GM18519 (cell line): ENCODE results near the gene ZFHX3.

ENCODE experiments used
- ATAC-seq: cut with Tn5 transposase; IDR thresholded peaks from one replicate; pipeline ENCODE4 v1.9.1; 2021; ENCODE audit warnings: mild to moderate bottlenecking, moderate library complexity; ENCODE audit not compliant: unreplicated experiment, low FRiP score

The ZFHX3 gene

DNA sequence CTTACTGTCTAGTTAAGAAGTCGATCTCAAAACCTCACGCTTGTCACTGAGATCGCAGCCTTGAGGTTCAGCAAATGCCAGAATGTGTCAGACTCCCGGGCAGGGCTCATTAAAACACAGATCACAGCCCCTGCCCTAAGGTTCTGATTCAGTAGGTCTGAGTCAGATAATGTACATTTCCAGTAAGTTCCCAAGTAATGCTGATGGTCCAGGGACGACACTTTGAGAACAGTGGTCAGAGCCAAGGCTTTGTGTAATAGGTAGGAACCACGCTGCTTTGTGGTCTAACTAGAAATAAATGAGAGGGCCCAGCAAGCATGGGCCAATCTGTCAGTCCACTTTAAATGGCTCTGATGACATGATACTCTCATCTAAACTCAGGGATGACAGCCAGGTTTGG is 228.6 kb downstream of the ZFHX3 start:
- ATAC-seq: no peak

DNA sequence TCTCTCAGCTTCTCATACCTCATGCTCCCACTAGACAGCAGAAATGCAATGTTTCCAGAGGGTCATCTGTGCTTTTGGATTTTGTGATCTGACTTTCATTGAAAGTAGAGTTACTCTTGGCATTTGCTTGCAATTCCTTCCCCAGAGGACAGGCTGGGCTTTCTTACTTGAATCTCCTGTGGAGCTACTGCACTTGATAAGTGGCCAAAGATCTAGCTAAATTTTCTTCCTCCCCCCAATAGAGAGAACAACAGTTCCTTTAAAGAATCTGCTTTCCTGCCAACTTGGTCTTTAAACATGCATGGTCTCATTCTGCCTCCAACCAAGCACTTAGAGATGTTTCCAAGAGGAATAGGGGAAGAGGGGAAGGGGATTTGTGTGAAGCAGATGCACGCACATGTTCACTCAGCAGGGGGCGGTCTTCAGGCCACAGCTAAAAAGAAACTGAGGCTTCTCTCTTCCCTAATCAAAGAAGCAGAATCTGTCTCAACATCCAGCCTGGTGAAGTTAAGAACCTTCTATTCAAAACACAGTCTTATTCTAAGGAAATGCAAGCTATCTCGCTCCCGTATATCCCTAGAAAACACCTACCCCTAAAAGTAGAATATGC is 229.6 kb downstream of the ZFHX3 start:
- no peak for ATAC-seq

DNA sequence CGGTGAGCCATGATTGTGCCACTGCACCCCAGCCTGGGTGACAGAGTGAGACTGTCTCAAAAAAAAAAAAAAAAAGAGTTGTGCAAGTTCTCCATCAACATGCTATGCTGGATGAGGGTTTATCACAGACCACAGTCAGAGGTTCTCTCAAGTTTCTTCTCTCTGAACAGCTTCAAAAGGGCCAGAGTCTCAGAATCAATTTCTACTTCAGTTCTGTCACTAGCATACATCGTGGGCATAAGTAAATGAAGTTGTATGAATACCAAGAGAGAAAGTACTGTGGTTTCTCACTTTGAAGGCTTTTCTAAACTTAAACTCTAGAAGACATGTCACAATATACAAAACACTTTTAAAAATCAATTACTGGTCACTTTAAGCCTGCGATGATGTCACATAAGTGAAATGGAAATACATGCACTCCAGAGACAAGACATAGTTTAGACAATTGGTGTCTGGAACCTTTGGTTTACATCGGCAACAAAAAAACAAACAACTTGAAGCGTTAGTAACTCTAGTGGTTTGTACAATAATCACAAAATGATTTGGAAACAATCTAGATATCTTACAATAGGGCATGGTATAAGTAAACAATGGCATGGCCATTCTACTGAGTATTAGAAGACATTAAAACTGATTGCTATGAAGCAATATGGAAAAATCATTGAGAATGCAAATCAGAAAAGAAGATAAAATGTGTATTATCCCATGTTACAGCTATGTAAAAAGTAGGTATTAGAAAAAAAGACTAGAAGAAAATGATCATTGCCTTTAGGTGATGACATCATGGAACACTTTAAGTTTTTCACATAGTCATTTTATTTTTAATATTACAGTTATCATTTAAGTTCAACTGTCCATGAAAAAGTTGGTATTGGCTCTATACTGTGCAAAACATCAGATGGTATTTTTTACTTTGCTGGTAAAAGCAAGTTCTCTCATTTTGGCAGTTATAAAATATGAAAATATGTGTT is 232.3 kb downstream of the ZFHX3 start:
- ATAC-seq: peak; percentile 76

DNA sequence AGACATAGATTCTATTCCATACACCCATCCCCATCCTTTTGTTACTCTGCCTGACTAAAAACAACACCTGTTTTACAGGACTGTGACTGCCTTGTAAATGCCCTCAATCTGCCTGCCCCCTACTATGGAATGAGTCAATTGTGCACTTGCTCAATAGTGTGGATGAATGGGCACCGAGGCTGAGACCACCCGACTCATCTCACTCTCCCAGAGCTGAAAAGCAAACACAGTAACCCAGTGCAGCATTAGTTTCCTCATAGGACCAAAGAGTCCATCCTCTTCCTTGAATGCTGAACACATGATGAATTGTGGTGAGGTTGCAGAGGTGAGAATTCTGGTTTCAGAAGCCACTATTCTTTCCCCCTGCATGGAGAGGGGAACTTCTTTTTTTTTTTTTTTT is 233.7 kb downstream of the ZFHX3 start:
- no peak for ATAC-seq

DNA sequence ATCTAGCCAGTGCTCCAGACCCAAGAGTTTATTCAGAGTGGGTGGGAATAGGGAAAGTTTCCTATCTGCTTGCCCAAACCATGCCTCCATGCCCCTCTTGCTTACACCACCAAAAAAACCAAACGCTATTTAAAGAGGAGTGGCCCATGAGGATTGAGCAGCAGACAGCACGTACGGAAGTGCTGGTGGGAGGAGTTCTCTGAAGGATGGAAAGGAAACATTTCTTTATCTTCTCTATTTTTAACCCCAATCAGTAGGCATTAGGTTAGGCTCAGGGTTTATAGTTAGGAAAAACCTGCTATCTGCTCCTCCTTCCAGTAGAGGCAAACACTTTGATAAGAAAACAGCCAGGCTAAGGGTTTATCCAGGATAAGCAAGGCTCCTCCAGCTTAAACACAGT is 235.3 kb downstream of the ZFHX3 start:
- ATAC-seq: no peak

DNA sequence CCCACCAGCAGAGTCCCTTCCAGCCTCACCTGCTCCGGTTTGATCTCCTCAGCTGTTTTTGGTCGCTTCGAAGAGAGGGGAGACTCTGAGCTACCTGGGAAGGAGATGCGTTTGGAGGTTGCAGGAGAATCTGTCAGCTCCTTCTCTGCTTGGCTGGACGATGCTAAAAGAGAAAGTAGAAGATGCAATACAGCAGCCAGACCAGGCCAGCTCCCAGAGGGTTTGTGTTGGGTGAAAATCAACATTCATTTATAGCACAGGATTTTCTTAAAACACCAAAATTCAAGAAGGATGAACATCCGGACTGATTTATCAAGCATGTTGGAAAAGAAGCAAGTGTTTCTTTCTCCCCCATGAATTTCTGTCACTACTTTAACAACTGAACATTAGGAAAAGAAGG is 236.1 kb downstream of the ZFHX3 start:
- ATAC-seq: no peak

DNA sequence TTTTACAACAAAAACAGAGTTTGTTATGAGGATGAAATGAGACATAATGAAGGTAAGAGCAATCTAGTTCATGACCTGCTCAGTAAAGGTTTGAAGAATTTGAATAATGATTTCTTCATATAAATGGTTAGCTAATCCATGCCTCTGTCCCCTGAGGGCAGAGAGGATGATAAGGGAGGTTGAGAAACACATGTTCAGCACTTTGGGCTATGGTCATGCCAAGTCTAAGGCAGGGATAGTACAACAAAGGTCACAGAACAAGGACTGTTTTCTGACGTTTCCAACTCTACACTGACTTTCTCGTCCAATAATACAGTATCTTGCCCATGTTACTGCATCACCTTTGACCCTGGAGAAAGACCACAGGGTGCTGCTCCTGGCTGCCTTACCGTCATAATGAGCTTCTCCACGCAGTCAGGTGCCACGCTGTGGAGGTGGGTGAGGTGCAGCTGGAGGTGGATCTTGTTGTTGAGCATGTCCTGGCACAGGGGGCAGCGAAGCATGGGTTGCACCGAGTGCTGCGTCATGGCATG is 236.7 kb downstream of the ZFHX3 start:
- no peak for ATAC-seq

DNA sequence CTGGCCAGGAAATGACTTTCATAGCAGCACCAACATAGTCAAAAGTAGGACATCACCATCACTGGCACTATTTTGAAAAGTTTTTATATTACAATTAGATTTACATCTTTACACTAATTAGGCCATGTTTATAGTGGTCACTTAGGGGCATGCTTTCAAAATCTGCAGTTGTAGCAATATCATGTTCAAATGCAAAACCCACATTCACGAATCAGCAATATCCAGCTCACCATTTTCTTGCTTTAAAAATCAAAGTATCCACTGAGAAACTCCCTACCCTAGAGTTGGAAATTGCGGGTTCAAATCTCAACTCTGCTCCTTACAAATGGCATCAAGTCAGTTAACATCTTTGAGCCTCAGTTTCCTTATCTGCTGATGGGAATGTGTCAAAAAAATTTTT is 237.4 kb downstream of the ZFHX3 start:
- no peak for ATAC-seq

DNA sequence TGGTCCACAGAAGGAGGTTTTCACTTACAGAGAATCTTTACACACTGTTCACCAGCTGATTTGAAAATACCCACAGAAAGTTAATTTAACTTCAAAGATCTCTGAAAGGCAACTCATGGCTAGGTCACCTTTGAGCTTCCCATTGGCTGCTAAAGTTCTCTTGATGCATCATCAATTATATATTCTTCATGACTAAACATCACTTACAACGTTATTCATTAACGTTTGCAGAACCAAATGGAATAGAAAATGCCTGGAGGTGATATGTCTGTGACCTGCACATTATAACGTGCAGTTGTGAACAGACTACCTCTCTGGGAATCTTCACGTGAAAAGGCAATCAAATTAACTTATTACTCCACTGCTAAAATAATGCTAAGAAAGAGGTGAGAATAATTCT is 238.5 kb downstream of the ZFHX3 start:
- ATAC-seq: no peak

DNA sequence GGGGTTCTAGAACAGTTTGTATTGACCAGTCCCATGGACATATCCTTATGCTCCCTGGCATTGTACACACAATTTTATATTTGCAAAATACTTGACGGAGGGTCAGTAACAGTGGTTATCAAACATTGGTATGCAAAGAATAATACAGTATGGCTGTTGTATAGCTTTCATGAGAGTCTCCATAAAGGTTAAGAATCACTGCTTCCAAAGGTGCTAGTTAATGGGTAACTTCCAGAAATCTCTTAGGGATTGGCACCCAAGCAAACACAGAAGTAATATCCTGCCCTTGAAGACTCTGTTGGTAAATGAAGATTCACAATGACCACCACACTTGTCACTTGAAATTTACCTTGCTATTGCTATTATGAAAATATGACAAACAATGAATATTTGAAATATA is 239.2 kb downstream of the ZFHX3 start:
- ATAC-seq: no peak

DNA sequence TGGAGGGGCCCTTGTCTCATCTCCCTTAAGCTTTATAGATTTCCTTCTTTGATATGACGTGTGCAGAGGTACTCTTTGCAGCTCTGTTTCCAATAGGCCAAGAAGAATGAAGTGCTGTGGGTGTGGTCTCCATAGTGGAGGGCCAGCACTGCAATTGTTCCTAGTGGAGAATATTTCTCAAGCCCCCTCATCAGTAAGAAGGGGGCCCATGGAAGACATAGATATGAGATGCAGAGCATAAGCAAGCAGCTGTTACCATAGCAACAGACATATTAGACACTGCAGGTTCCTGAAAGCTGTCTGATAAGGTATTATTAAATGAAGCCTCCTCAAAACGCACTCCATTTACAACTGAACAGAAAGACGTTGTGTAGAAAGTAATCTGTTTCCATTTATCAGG is 240.7 kb downstream of the ZFHX3 start:
- ATAC-seq: no peak

DNA sequence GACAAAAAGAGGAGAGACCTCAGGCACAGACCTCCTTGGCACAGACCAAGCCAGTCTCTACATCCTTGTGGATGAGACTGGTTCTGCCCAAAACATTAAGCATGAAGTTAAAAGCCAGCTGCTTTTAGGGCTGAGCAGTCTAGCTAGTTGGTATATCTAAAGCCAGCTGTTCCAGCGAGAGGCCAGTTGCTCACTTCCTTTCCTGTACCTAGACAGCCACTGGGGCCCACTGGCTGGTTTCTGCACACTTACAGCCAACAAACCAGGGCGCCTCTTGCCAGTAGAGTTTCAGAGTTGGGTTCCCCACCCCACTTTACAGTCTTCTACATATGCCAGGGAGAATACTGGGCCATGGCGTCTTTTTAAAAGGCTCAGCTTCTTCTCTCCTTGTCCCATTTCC is 242.4 kb downstream of the ZFHX3 start:
- no peak for ATAC-seq

DNA sequence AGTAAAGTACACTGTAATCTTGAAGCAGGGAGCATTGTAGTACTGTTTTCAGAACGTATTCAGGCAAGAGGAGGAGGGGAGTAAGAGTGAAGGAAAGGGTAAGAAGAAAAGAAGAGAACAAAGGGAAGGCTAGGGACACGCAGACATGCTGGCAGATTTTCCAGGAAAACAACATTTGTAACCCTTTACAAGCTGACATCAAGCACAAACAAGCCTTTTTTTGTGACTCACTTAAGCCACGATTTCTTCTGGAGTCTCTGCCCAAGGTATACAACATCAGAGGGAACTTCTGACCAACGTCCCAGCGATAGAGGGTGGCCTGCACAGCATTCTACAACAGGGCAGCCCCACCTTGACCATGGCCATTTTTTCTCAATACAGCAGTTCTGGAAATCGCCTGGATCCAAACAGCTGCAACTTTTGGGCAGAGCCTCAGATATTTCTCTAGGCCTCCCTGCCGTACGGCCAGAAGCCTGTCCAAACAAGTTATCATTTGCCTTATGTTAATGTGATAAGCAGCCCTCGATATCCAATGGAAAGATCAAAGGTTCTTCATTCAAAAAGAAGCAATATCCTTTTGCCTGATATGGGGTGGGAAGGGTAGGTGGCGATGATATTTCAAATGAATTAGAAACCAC is 247.3 kb downstream of the ZFHX3 start:
- ATAC-seq: no peak

DNA sequence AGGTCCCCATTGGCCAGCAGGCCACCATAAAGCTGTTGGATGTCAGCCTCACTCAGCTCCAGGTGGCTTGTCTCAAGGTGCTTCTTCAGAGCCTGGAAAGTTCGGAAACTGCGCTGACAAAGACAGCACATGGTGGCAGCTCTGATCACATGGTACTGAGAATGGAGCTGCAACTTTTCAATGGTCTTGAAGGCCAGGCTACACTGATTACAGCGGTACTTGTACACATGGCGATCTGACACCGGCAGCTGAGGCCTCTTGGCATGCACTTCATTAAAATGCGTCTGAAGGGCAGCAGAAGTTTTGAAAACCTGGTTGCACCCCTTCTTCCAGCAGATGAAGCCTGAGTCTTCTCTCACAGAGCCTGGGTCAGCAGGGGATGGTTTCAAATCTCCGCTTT is 249.7 kb downstream of the ZFHX3 start:
- no peak for ATAC-seq

DNA sequence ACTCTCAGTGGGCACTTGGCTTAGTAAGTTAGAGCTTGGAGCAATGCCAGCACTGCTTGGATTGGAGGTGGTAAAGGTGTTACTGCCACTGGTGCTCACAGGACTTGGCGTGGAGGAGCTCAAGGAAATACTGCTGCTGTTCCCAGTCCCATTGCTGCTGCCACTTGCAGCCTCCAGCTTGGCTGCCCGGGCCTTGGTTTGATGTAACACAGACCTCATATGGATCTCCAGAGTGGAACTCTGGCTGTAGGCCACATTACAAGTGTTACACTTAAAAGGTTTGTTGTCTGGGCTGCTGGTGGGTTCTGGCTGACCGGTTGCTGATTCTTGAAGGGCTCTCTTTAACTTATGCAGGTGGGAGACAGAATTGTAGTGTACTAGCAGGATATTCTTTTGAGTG is 250.3 kb downstream of the ZFHX3 start:
- ATAC-seq: no peak

DNA sequence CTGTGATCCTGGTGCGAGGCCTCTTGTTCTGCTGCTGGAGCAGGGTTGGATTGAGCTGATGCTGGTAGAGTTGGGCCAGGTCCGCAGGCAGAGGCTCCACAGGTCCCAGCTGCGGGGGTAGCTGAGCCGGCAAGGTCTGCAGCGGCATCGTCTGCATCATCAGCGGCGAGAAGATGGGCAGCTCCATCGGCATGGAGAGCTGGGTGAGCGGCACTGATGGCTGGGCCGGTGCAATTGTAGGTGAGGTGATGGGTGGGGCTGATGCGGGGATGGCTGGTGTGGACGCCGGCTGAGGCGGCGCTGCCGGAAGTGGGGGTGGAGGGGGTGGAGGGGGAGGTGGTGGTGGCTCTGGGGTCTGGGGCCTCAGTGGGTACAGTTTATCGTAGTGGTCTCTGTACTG is 251.7 kb downstream of the ZFHX3 start:
- ATAC-seq: no peak

DNA sequence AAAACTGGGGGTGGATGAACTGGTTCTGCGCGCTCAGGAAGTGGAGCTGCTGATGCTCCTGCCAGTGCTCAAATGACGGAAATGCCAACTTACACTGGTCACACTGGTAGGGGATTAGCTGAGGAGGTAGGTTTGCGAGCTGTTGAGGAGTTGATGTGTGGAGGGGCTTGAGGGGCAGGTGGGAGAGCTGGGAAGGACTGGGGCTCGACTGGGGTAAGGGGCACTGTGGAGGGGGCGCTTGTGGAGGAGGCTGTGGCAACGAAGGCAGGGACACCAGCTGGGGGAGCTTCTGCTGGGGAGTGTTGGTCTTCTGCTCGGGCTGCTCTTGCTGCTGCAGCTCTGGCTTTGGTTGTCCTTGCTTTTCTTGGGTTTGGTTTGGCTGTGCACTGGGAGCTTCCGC is 252.9 kb downstream of the ZFHX3 start:
- no peak for ATAC-seq

DNA sequence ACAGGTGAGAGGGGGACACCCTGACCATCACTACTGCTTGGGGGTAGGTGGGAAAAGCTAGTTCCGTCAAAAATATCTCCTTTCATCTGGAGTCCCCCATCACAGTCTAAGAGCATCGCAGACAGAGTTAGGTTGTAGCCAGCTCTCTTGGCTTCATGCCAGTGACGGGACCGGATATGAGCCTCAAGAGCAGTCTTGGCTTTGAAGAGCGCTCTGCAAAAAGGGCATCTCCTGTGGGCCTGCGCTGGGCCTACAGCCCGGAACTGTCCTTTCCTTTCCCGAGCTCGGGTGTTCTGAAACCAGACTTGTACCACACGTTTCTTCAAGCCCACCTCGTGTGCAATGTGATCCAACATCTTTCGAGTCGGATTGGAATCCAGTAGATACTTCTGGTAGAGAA is 253.6 kb downstream of the ZFHX3 start:
- ATAC-seq: no peak

DNA sequence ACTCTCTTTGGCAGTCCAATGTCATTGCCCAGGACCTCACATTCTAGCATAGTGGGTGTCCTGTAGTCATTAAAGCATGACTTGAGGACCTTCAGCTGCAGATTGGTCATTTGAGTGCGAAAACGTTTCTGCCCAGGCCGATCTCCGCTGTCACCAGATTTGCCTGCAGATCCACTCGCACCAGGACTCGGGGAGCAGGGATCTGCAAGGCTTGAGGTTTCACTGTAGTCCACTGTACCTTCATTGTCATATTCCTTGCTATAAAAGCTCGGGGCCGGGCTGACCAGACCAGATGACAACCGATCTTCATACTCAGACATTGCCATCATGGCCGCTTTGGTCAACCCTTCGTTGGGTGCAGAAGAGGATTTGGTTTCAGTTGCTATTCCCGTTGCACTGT is 254.2 kb downstream of the ZFHX3 start:
- no peak for ATAC-seq

DNA sequence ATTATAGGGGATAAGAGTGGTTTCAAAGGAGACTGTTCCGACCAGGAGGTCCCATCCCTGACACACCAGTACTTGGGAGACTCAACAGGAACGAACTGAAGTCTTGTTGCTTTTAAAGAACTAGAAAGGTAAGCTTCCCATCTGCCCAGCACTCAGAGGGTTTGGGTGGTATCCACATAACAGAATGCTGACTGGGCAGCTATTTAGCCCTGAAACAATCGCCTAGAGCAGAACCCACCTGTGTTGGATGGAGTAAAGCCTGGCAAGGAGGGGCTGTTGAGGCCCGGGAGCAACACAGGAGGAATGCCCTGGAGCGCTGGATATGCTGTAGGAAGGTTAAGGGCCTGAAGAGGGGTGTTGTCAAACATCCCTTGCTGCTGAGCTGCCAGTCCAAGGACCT is 254.9 kb downstream of the ZFHX3 start:
- ATAC-seq: no peak

DNA sequence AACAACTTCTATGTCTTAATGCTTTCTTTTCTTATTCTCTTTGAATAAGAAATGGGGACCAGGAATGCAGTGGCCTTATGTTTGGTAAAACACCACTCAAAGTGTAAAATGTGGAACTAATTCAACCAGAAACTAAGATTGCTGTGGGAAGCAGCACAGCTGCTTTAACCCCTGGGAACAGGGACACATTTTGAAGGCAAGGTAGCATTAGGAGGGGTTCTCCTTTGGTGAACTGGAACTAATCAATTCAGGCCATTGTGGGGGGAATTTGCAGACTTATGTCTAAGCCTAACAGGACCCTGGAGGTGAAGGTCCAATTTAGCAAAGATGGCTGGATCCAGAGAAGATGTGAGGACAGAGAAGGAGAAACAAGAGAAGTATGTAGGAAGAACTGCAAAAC is 256.1 kb downstream of the ZFHX3 start:
- no peak for ATAC-seq
